ENCODE measurements around the gene SVEP1.

GRCh38 chr9:110447476-110447875, 132.1 kb downstream of the SVEP1 start:
- TF ChIP-seq CTCF (IDR thresholded peaks at IDR 0.05; ENCODE audit: poor library complexity), result no peak
- TF ChIP-seq EZH2 (IDR thresholded peaks at IDR 0.05; ENCODE audit: borderline replicate concordance), result no peak
- TF ChIP-seq EZH2phosphoT487 (IDR thresholded peaks at IDR 0.05; ENCODE audit: low read depth, severe bottlenecking, unreplicated experiment), result no peak

Measured in hepatocyte (in vitro differentiated cells).